GM18909 (cell line): Measurements from ENCODE around the gene TMPO.
"Not testable (repeated sequence)": the region's sequence is repeated elsewhere in the genome, so short reads cannot be mapped to it uniquely, and the experiment has no call there.

Source experiments
- ATAC-seq: cut with Tn5 transposase; IDR thresholded peaks from one replicate; pipeline ENCODE4 v1.9.1; 2021; ENCODE audit warnings: mild to moderate bottlenecking; ENCODE audit not compliant: unreplicated experiment, poor library complexity

The TMPO gene

GRCh38 chr12:98504368-98504617 lies 11.1 kb upstream of the TMPO start:
- peak; percentile 11 for ATAC-seq

- ATAC-seq = no peak
These were observed 6.3 kb upstream of the TMPO start for GRCh38 chr12:98509063-98509462.

DNA sequence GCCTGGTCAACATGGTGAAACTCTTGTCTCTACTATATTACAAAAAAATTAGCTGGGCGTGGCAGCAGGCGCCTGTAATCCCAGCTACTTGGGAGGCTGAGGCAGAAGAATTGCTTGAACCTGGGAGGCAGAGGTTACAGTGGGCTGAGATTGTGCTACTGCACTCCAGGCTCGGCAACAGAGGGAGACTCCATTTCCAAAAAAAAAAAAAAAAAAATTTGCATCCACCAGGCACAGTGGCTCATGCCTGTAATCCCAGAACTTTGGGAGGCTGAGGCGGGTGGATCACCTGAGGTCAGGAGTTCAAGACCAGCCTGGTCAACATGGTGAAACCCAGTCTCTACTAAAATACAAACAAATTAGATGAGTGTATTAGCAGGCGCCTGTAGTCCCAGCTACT lies 3.6 kb upstream of the TMPO start:
- not testable (repeated sequence) for ATAC-seq

GRCh38 chr12:98513379-98514322 lies 1.7 kb upstream of the TMPO start:
- ATAC-seq = no peak

DNA sequence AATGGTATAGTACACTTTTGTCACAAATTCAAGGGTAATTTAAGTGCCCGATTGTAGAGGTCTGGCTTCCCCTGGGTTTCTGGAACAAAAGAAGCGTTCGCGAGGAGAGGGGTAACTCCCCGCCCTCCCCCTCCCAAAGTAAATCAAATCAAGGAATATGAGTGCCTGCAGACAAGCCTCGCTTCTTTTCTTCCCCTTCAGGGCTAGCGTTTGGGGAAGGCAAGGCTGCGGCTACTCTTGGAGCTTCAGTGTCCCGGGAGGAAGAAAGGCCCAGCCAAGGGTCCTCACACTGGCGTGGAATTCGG lies 456 bp upstream of the TMPO start:
- ATAC-seq = no peak

- ATAC-seq = peak; percentile 64
These were observed 902 bp downstream of the TMPO start for GRCh38 chr12:98516111-98516873.

DNA sequence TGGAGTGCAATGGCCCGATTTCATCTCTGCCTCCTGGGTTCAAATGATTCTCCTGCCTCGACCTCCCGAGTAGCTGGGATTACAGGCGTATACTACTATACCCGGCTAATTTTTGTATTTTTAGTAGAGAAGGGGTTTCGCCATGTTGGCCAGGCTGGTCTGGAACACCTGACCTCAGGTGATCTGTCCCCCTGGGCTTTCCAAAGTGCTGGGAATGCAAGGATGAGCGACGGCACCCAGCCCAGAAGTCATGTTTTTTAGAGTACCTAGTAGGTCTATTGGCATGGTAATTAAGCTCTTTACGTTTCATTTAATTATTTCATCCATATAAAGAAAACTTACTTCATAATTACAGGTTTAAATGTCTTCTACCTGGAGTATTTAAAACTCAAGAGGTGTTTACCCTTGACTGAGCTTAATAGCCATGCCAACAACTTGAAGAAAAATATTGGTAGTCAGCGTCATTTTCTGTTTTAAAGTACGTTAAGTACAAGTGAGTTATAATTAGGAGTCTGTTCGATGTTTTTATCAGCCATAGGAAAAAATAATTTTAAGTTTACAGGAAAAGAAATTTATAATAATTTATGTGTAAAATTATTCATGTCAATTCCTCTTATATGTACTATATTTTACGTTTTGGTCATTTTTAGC lies 4.0 kb downstream of the TMPO start:
- no peak for ATAC-seq

DNA sequence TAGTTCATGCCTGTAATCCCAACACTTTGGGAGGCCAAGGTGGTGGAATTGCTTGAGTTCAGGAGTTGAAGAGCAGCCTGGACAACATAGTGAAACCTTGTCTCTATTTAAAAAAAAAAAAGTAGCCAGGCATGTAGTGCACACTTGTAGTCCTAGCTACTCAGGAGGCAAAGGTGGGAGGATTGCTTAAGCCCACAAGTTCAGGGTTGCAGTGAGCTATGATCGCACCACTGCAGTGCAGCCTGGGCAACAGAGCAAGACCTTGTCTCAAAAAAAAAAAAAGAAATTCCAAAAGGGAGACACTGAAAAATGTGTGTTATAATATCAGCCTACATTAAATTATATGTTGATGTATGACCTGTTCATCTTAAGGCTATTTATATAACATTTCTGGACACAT lies 14.7 kb downstream of the TMPO start:
- ATAC-seq = no peak

- no peak for ATAC-seq
These were observed 17.4 kb downstream of the TMPO start for GRCh38 chr12:98532687-98533304.

DNA sequence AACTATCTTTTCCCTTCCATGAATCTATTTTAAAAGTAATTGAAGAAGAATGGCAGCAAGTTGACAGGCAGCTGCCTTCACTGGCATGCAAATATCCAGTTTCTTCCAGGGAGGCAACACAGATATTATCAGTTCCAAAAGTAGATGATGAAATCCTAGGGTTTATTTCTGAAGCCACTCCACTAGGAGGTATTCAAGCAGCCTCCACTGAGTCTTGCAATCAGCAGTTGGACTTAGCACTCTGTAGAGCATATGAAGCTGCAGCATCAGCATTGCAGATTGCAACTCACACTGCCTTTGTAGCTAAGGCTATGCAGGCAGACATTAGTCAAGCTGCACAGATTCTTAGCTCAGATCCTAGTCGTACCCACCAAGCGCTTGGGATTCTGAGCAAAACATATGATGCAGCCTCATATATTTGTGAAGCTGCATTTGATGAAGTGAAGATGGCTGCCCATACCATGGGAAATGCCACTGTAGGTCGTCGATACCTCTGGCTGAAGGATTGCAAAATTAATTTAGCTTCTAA lies 18.4 kb downstream of the TMPO start:
- no peak for ATAC-seq

GRCh38 chr12:98538031-98538430 lies 22.6 kb downstream of the TMPO start:
- ATAC-seq = no peak

GRCh38 chr12:98543701-98544100 lies 28.3 kb downstream of the TMPO start:
- ATAC-seq = no peak

GRCh38 chr12:98544751-98545150 lies 29.4 kb downstream of the TMPO start:
- no peak for ATAC-seq

- ATAC-seq = no peak
These were observed 34.2 kb downstream of the TMPO start for GRCh38 chr12:98549371-98550110.

DNA sequence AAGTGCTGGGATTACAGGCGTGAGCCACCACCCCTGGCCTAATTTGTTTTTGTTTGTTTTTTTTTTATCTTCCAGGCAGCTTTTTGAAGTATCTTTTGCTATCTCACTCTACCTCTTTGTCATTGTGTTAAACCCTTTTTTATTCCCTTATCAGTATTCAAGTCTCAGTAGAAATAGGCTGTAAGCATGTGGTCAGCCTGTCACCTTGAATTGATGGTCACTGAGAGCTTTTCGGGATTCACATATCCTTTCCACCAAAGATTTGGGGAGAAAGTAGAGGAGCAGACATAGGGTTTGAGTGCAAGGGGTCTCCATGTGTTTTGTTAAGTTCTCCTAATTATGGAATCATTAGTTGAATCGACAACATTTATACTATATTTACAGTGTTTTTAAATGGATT lies 36.4 kb downstream of the TMPO start:
- no peak for ATAC-seq

DNA sequence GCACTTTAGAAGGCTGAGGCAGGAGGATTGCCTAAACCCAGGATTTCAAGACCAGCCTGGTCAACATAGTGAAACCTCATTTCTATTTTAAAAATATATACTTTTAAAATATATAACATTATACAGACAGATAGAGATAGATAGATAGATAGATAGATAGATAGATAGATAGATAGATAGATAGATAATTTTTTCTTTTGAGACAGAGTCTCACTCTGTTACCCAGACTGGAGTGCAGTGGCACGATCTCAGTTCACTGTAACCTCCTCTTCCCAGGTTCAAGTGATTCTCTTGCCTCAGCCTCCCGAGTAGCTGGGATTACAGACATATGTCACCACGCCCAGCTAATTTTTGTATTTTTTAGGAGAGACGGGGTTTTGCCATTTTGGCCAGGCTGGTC lies 42.7 kb downstream of the TMPO start:
- ATAC-seq = not testable (repeated sequence)

DNA sequence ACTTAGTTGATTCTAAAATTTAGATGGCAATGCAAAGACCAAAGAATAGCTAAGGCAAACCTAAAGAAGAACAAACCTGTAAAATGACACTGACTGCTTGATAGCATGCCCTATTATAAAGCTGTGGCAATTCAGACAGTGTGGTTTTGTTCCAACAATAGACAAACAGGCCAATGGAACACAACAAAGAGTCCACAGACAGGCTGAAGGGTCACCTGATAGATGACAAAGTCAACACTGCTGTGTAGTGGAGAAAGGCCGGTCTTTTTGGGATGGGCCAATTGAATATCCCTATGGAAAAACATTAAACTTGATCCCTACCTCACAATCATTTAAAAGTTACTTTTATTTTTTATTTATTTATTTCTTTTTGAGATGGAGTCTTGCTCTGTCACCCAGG lies 44.3 kb downstream of the TMPO start:
- no peak for ATAC-seq

- ATAC-seq = no peak
These were observed 46.5 kb downstream of the TMPO start for GRCh38 chr12:98561846-98562245.

GRCh38 chr12:98572010-98572409 lies 56.6 kb downstream of the TMPO start:
- ATAC-seq = no peak

GRCh38 chr12:98574110-98574509 lies 58.7 kb downstream of the TMPO start:
- ATAC-seq = no peak
